ENCODE measurements around the gene BRMS1.

BRMS1 gene

DNA sequence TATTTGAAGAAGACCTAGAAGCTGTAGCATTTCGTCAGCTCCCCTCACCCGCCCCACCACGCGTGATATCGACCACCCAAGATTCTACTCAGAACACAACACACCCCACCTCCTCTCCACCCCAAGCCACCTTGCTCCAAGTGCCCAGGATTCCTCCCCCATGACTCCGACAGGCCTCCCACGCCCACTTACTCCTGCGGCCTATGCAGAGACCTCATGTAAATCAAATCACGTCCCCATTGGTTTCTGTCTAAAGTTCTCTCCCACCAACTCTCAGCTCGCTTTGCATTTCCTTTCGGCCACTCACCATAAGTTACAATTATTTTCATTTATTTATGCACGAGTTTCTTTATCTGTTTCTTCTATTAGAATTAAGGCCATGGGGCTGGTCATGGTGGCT is 42.2 kb downstream of the BRMS1 start:
- no peak for DNase-seq

DNA sequence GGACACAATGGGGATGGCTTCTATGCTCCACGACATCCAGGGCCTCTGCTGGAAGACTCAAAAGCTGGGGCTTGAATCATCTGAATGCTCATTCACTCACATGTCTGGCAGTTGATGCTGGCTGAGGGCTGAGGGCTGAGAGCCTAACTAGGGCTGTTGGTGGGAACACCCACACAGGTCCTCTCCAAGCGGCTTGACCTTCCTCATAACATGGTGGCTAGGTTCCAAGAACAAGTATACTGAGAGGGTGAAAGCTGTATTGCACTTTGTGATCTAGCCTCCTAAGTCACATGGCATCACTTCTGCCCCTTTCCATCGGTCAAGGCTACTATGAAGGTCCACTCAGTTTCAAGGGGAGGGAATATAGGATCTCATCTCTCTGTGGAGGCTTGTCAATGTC is 45.7 kb downstream of the BRMS1 start:
- no peak for DNase-seq

DNA sequence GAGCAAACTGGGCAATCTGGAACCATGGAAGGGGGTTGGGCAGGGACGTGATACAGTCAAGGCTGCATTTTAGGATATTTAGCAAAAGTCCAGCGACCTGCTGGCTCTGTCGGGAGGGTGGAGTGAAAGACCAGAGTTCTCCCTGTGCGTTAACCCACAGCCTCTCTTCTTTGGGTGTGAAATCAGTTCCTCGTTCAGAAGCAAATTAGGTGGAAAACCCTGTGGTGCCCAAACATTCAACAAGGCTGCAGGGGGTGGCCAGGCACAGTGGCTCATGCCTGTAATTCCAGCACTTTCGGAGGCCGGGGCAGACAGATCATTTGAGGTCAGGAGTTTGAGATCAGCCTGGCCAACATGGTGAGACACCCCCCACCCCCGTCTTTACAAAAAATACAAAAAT is 47.3 kb downstream of the BRMS1 start:
- DNase-seq = no peak

DNA sequence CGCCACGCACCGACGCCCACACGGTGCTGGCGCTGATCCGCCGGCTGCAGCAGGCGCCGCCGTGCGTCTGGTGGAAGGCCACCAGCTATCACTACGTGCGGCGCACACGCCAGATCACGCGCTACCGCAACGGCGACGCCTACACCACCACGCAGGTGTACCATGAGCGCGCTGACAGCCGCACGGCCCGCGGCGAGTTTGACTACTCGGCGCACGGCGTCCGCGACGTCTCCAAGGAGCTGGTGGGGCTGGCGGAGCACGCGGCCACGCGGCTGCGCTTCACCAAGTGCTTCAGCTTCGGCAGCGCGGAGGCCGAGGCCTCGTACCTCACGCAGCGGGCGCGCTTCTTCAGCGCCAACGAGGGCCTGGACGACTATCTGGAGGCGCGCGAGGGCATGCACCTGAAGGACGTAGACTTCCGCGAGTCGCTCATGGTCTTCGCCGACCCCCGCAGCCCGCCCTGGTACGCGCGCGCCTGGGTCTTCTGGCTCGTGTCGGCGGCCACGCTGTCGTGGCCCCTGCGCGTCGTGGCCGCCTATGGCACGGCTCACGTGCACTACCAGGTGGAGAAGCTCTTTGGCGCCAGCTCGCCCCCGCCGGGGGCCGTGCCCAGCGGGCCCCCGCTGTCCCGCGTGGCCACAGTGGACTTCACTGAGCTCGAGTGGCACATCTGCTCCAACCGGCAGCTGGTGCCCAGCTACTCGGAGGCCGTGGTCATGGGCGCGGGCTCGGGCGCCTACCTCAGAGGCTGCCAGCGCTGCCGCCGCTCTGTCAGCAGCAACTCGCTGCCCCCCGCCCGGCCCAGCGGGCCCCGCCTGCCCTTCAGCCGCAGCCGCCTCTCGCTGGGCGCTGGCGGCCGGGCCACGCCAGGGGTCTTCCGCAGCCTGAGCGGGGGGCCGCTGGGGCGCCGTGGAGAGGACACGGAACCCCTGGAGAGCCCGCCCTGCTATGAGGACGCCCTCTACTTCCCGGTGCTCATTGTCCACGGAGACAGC is 50.0 kb downstream of the BRMS1 start:
- no peak for DNase-seq

DNA sequence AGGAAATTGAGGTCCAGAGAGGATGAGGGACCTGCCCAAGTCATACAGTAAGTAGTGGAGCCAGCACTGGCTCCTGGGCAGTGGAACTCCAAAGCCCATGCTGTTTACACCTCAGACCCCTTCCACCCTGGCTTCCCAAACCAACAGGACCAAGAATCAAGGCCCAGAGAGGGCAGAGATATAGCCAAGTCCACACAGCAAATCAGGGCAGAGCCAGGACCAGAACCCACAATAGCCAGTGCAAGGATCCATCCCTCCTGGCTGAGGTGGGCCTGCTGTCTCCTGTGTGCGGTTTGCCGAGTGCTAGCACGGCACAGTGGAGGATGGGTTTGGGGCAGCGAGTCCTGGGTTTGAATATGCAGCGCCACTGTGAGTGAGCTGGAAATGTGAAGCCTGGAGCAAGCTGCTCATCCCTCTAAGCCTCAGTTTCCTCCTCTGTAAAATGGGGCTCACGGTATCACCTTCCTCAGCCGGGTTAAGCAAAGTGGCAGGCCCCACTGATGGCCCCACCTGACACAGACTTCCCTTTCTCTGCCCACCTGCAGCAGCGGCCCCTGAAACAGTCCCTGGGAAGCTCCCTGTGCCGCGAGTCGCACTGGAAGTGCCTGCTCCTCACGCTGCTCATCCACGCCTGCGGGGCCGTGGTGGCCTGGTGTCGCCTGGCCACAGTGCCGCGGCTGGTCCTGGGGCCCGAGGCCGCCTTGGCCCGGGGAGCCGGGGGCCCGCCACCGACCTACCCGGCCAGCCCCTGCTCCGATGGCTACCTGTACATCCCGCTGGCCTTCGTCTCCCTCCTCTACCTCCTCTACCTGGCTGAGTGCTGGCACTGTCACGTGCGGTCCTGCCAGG is 50.9 kb downstream of the BRMS1 start:
- no peak for DNase-seq

DNA sequence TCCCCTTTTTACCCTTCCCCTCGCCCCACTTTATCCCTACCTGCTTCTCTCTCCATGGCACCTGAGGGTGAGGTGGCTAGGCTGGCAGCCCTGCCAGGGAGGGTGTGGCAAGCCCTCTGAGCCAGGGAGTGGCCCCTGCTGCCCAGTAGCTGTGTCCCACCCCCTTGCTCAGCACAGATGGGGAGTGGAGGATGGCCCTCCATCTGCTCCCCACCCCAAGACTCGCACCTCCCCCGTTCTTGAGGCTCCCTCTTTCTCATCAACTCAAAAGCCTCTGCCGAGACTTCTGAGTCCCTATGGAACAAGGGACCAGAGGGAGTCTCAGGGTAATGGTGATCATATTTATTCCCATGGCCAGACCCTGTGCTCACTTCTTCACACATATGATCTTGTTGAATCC is 51.6 kb downstream of the BRMS1 start:
- no peak for DNase-seq

DNA sequence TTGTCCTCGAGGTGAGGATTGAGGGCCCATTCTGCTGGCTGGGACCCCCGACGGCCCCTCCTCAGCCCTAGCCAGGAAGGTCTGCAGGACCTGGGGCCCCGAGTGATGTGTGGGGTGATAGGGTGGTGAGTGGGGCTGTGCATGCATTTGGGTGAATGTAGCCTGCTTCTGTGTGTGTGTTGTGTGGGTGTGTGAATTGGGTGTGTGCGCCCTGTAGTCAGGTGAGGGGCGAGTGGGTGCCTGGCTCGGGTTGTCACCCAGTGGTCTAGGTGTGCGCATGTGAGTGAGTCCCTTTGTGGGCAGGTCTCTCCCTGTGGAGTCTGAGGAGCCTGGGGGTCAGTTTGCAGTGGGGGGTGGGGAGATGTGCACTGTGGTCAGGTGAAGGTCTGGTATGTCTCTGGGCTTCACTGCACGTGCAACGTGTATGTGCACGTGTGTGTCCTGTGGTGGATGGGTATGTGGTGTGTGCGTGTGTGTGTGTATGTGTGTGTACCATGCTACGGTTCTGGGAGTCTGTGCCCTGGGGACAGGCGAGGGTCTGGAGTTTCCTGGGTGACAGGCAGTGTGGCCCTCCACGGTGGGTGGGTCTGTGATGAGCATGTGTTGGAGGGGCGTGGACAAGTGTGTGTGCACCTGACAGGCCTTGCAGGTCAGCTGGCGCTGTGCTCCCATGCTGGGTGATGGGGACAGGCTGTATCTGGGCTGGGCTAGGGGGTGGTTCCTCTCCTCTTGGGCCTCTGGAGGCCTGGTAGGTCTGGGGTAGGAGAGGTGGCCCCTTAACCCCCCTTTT is 52.2 kb downstream of the BRMS1 start:
- DNase-seq = no peak

DNA sequence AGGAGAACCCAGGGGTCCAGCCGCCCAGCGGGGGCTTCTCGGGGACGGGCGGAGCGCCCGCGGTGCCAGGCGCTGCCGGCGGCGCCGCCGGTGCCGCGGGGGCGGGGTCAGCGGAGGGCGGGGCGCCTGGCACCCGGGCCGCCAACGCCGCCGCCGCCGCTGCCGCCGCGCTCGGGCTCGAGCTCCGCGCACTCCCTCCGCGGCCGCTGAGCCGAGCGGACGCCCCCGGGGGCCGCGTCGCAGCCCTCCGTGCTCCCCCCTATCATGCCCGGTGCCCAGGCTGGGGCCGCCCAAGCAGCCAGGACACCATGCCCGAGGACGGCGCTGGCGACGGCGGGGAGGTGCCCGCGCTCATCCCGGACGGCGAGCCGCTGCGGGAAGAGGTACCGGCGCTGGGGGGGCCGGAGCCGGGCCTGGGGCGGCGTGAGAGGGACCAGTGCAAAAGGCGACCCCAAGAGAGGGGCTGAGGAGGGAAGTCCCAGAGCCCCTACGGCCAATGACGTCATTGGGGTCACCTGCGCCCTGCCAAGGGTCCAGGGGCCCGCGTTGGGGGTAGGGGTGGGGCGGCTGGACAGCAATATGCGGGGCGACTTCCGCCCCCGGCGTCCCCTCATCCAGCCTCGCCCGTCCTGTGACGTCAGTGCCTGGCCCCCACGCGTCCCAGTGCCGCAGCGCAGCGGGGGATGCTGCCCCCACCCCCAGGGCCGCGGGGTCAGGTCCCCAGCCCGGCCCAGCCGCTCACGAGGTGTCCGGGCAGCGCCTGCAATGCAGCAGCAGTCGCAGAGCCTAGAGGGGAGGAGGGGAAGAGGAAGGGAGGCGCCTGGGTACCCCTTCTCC is 53.0 kb downstream of the BRMS1 start, which contains the start of gene TMEM151A:
TSS of gene TMEM151A (plus strand) at position 189 of the 837 bp plus-strand sequence. CDS start at position 309, 120 bp downstream.
- no peak for DNase-seq

DNA sequence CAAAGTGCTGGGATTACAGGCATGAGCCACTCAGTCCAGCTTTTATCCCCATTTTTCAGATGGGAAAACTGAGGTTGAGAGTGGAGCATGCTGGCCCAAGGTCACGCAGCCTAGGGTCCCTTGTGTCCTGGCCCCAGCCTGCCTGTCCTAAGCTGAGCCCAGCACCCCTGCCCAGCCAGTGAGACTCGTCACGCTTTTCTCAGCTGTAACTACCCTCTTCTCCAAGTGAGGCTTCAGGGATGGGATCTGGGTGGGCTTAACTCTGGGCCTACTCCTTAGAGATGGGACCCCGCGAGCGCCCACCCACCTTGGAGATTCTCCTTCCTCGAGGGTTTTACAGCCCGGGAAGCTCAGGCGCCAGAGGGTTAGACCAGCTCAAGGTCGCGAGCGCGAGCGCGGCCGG is 53.6 kb downstream of the BRMS1 start:
- DNase-seq = no peak

DNA sequence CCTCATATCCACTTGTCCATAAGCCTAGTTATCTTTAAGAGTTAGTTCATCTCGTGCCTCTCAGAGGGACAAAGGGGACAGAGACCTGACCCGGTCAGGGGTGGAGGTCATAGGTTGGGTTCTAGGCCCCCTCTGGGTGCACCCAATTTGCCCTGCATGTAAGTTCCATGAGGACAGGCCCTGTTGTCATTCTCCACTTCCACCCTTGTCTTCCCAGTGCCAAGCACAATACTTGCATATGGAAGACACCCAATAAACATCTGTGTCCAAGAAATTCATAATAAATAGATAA is 54.6 kb downstream of the BRMS1 start:
- DNase-seq = no peak

DNA sequence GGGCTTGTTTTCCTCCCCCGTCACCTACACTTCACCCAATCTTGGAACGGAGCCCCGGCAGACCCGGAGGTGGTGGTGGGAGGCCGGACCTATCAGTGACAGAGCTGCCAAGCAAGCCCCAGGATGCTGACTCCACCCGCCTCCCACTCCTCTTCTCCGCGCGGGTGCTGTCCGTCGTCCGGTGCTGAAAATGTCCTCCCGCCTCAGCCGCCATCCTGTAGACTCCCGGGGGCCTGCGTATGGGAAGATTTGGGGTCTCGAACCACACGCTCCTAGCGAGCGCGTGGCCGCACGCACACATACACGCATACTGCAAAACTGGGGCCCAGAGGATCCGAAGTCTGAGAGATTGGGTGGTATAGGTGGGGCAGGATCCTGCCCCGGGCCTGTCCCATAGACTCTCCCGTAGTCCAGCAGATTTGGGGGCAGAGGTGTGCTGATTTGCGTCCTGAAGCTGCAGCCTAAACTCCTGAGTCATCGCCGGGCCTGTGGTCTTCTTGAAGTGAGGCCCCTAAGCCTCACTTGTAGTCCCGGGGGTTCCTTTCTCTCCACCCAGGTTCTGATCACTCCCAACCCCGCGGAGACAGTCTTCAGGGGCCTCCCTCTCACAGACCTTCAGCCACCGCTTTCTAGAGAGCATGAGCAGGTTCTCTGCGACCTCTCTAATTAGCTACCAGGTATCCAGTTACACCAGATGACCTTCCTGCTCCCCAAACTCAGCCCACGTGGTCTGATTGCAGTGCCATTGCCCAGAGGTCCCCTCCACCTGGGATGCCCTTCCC is 55.2 kb downstream of the BRMS1 start:
- DNase-seq = peak in 5 of 6 experiments; percentile 79 to 97 (median 89)

DNA sequence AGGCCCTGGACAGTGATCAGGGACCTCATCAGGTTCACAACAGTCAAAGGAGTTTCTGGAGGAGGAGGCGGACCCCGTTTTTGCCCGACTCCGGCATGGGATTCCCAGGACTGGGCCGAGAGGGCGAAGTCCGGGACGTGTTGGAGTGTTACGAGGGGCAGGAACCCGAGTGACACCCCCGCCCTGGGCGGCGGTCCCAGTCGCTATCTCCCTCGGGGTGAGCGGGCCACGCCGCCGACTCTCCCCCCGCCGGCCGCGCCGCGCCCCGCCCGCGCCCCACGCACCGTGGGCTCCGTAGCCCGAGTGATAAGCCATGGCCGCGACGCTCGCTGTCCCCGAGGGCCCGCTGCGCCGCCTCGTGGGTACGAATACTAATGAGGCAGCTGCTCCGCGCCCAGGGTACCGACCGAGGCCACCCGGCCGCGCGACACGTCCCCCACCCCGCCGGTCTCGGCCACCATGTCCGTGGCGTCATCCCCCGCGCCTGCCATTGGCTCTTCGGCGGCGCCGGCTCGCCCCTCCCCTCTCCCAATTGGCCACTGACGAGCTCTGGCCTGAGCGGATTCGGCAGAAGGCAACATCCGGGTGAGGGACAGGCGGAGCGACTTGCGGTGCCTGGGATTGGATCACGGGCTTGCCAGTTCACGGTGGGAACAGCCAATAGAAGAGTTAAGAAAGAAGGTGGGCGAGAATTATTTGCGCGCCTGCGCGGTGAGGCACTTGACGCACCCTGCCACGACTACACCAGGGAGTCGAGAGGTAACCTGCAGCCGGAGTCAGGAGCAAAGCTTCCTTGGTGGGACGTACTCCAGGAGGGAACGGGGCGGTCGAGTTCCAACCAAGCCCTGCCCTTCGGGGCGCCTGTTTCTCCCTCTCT is 56.0 kb downstream of the BRMS1 start, which contains the start of gene YIF1A:
TSS of gene YIF1A (minus strand) at position 473 of the 877 bp plus-strand sequence. CDS start at position 315, 158 bp downstream.
- peak; percentile 92 to 99 (median 98) for DNase-seq

DNA sequence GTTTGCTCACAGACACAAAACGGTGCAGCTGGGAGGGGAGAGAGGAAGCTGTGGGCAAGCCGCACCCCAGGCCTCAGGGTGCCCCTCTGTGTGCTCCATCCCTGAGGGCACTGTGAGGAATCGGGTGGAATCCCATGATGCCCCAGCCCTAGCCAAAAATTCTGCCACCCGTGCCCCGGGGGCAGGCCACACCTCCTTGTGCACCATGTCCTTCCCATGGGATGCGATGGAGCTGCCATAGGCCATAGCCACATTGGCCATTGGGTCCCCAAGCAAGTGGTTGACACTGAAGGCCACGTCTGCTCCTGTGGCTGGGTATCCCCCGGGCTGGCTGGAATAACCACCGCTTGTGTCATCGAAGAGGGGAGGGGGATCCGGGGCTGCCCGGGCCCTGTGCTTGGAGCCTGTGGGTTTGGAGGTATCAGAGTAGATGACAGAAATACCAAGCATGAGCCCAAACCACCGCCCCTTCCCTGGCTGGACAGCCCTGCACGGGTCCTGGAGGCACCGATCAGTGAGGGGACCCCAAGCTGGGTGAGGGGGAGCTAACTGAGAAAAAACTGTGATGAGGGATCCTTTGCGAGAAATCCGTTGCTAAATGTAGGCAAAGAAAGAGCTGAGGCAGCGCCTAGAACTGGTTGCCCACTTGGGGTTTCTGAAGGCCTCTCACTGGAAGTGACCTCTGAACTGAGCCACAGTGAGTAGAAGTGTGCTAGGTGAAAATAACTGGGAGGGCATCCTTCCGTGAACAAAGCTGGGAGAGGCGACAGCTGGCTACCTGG is 56.8 kb downstream of the BRMS1 start:
- DNase-seq = no peak

Measured in stimulated activated naive CD4-positive, alpha-beta T cell (primary cell).